ENCODE results near the gene PRDM16. TPM values are rescaled to one million over a fixed set of nuclear protein-coding genes. Genes with fewer than 3 reads are reported as not detected.
A peak's percentile ranks its signal among the peaks of the same experiment; 100 is the strongest.

PRDM16 gene
- total and polyA plus RNA-seq, 2 of the 13 experiments (the other 11 are each of a cell fraction or from before 2014, with no cell fraction given), result 0.15 to 0.81 TPM

DNA sequence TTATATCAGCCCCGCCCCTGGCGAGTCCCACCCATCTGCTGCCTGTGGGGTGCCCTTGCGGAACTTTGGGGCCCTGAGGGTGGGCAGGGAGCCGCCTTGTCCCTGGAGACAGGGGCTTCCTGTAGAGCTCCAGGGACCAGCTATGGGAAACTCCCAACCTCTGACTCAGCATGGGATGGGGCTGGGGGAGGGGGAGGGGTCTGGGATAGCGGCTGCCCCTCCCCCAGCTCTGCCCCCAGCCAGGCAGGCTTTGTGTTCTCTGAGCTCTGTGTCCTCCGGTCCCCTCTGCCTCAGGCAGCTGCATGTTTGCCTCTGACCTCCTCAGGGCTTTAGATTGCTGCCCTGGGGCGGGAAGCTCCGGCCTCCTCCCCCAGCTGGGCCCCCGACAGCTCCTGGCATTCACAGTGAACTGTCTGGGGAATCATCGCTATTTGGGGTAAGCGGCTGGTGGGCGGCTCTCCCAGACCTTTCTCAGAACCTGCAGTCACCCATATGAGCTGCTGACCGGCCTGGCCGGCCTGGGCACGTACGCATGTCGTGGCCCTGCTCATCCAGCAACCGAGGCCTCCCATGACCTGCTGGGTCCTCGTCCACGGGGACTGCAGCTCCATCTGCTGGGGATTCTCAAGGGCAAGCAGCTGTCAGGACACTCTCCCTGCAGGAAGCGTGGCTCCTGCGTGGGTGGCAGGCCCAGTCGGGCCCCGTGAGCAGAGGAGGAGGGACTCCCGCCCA lies 402.5 kb downstream of the PRDM16 start (continued):
- peak; percentile 42 for TF ChIP-seq ZNF629 (CRISPR knock-in tag; conservative IDR thresholded peaks at IDR 0.05)
- TF ChIP-seq, protein P1, sequence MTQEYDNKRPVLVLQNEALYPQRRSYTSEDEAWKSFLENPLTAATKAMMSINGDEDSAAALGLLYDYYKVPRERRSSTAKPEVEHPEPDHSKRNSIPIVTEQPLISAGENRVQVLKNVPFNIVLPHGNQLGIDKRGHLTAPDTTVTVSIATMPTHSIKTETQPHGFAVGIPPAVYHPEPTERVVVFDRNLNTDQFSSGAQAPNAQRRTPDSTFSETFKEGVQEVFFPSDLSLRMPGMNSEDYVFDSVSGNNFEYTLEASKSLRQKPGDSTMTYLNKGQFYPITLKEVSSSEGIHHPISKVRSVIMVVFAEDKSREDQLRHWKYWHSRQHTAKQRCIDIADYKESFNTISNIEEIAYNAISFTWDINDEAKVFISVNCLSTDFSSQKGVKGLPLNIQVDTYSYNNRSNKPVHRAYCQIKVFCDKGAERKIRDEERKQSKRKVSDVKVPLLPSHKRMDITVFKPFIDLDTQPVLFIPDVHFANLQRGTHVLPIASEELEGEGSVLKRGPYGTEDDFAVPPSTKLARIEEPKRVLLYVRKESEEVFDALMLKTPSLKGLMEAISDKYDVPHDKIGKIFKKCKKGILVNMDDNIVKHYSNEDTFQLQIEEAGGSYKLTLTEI (CRISPR knock-in tag; conservative IDR thresholded peaks at IDR 0.05), result no peak
- TF ChIP-seq ZNF276 (CRISPR knock-in tag; IDR thresholded peaks at IDR 0.05; ENCODE audit: low read depth), result no peak
- peak; percentile 53 for TF ChIP-seq HNRNPK (IDR thresholded peaks at IDR 0.05; ENCODE audit: low read depth, low read length, poor library complexity, severe bottlenecking)
- TF ChIP-seq ZNF790 (CRISPR knock-in tag; IDR thresholded peaks at IDR 0.05; ENCODE audit: borderline replicate concordance), result 0 out of 2 replicates have a peak, but pooled peaks have one; percentile 13
- TF ChIP-seq ELK4 (CRISPR knock-in tag; IDR thresholded peaks at IDR 0.05; ENCODE audit: borderline replicate concordance), result no peak
- TF ChIP-seq TP53 (CRISPR knock-in tag; conservative IDR thresholded peaks at IDR 0.05), result peak; percentile 43; the same call in 1 of the 2 replicates
- peak; percentile 63; the same call in 1 of the 2 replicates for TF ChIP-seq NR2F2 (IDR thresholded peaks at IDR 0.05; ENCODE audit: borderline replicate concordance, low read depth)
- TF ChIP-seq MYPOP (CRISPR knock-in tag; IDR thresholded peaks at IDR 0.05), result peak; percentile 43; the same call in 1 of the 2 replicates
- no peak for TF ChIP-seq SSRP1 (CRISPR knock-in tag; IDR thresholded peaks at IDR 0.05)
- TF ChIP-seq, protein P2, sequence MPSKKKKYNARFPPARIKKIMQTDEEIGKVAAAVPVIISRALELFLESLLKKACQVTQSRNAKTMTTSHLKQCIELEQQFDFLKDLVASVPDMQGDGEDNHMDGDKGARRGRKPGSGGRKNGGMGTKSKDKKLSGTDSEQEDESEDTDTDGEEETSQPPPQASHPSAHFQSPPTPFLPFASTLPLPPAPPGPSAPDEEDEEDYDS (CRISPR knock-in tag; IDR thresholded peaks at IDR 0.05), result peak; percentile 23; the same call in 1 of the 2 replicates
- peak; percentile 58; the same call in 1 of the 2 replicates for TF ChIP-seq TMF1 (CRISPR knock-in tag; IDR thresholded peaks at IDR 0.05; ENCODE audit: low read depth)
- TF ChIP-seq, protein P3, sequence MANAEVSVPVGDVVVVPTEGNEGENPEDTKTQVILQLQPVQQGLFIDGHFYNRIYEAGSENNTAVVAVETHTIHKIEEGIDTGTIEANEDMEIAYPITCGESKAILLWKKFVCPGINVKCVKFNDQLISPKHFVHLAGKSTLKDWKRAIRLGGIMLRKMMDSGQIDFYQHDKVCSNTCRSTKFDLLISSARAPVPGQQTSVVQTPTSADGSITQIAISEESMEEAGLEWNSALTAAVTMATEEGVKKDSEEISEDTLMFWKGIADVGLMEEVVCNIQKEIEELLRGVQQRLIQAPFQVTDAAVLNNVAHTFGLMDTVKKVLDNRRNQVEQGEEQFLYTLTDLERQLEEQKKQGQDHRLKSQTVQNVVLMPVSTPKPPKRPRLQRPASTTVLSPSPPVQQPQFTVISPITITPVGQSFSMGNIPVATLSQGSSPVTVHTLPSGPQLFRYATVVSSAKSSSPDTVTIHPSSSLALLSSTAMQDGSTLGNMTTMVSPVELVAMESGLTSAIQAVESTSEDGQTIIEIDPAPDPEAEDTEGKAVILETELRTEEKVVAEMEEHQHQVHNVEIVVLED (CRISPR knock-in tag; IDR thresholded peaks at IDR 0.05; ENCODE audit: borderline replicate concordance), result peak; percentile 70
- peak; percentile 75; the same call in 1 of the 2 replicates for TF ChIP-seq MTA1 (CRISPR knock-in tag; IDR thresholded peaks at IDR 0.05; ENCODE audit: borderline replicate concordance)
- TF ChIP-seq ZNF138 (CRISPR knock-in tag; IDR thresholded peaks at IDR 0.05; ENCODE audit: low read depth), result no peak
- TF ChIP-seq, protein P4, sequence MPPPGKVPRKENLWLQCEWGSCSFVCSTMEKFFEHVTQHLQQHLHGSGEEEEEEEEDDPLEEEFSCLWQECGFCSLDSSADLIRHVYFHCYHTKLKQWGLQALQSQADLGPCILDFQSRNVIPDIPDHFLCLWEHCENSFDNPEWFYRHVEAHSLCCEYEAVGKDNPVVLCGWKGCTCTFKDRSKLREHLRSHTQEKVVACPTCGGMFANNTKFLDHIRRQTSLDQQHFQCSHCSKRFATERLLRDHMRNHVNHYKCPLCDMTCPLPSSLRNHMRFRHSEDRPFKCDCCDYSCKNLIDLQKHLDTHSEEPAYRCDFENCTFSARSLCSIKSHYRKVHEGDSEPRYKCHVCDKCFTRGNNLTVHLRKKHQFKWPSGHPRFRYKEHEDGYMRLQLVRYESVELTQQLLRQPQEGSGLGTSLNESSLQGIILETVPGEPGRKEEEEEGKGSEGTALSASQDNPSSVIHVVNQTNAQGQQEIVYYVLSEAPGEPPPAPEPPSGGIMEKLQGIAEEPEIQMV (CRISPR knock-in tag; IDR thresholded peaks at IDR 0.05; ENCODE audit: low read depth), result peak; percentile 47; the same call in 1 of the 2 replicates
